GM23338 (cell line): ENCODE measurements around the gene HSPA12B. TPM values are rescaled to one million over a fixed set of nuclear protein-coding genes. Genes with fewer than 3 reads are reported as not detected.

ENCODE experiments used
- ATAC-seq: fragments of 200-7000 bp; cut with Tn5 transposase; 3 replicates; pipeline ENCODE4 v1.9.1; 2020
- DNase-seq: peaks from one replicate; pipeline ENCODE4 v3.0.0-alpha.2; 2015; ENCODE audit warnings: low spot score
- H2AFZ ChIP-seq: fragments of 200-600 bp; sonication (generic); 2 replicates; pipeline ENCODE4 v1.8.0; 2016; ENCODE audit warnings: antibody characterized with exemption, mild to moderate bottlenecking, moderate library complexity
- H3F3A ChIP-seq: fragments of 200-600 bp; sonication (generic); replicated peaks from 2 replicates; pipeline ENCODE4 v1.8.0; 2017; ENCODE audit warnings: antibody characterized with exemption, mixed run types, low read depth
- H3K27ac ChIP-seq: fragments of 200-600 bp; sonication (generic); 2 replicates; pipeline ENCODE4 v1.6.1; 2016; ENCODE audit warnings: low read depth
- H3K27me3 ChIP-seq: fragments of 200-600 bp; sonication (generic); 2 replicates; pipeline ENCODE4 v1.8.0; 2016; ENCODE audit warnings: mild to moderate bottlenecking, mixed run types, moderate library complexity; ENCODE audit not compliant: insufficient read depth
- H3K36me3 ChIP-seq: fragments of 200-600 bp; sonication (generic); 2 replicates; pipeline ENCODE4 v1.8.0; 2016; ENCODE audit warnings: mild to moderate bottlenecking; ENCODE audit not compliant: insufficient read depth
- H3K4me1 ChIP-seq: fragments of 200-600 bp; sonication (generic); 2 replicates; pipeline ENCODE4 v1.8.0; 2016; ENCODE audit warnings: mild to moderate bottlenecking, moderate library complexity; ENCODE audit not compliant: insufficient read depth
- H3K4me2 ChIP-seq: fragments of 200-600 bp; sonication (generic); 2 replicates; pipeline ENCODE4 v1.7.1; 2017; ENCODE audit warnings: mixed run types
- H3K4me3 ChIP-seq: fragments of 200-600 bp; sonication (generic); 2 replicates; pipeline ENCODE4 v1.6.1; 2016; ENCODE audit warnings: mixed run types
- H3K79me2 ChIP-seq: fragments of 200-600 bp; sonication (generic); replicated peaks from 2 replicates; pipeline ENCODE4 v1.8.0; 2017; ENCODE audit warnings: mild to moderate bottlenecking; ENCODE audit not compliant: insufficient read depth
- H3K9me2 ChIP-seq: fragments of 200-600 bp; sonication (generic); 2 replicates; pipeline ENCODE4 v1.8.0; 2017; ENCODE audit not compliant: insufficient read depth
- H4K20me1 ChIP-seq: fragments of 200-600 bp; sonication (generic); replicated peaks from 2 replicates; pipeline ENCODE4 v1.8.0; 2017; ENCODE audit warnings: mild to moderate bottlenecking; ENCODE audit not compliant: insufficient read depth
- H3K27ac Mint-ChIP-seq: 2 replicates; pipeline ENCODE4 v1.8.0; 2020; ENCODE audit warnings: inconsistent platforms, mild to moderate bottlenecking, moderate library complexity, mixed read lengths
- H3K27me3 Mint-ChIP-seq: 3 replicates; pipeline ENCODE4 v1.8.0; 2022; ENCODE audit warnings: low read depth, mild to moderate bottlenecking, moderate library complexity, mixed read lengths, inconsistent platforms; ENCODE audit not compliant: insufficient read depth, poor library complexity
- H3K36me3 Mint-ChIP-seq: 3 replicates; pipeline ENCODE4 v1.8.0; 2021; ENCODE audit warnings: low read depth, mild to moderate bottlenecking, inconsistent platforms, moderate library complexity, mixed read lengths
- H3K4me1 Mint-ChIP-seq: 3 replicates; pipeline ENCODE4 v1.8.0; 2020; ENCODE audit warnings: mild to moderate bottlenecking, inconsistent platforms, mixed read lengths
- H3K4me3 Mint-ChIP-seq: 3 replicates; pipeline ENCODE4 v1.8.0; 2021; ENCODE audit warnings: moderate library complexity, mild to moderate bottlenecking, inconsistent platforms, mixed read lengths
- H3K9me3 Mint-ChIP-seq: 3 replicates; pipeline ENCODE4 v1.8.0; 2020; ENCODE audit warnings: moderate library complexity, mild to moderate bottlenecking, inconsistent platforms, mixed read lengths
- CREB1 ChIP-seq: fragments of 250-450 bp; sonication (Bioruptor Pico); IDR thresholded peaks from 2 replicates; pipeline ENCODE4 v1.5.0; 2020; ENCODE audit warnings: low read depth, mild to moderate bottlenecking, moderate library complexity
- CTCF ChIP-seq, 2 experiments: fragments of 200-600 bp in 1 of 2; sonication (generic) in 1 of 2; conservative IDR thresholded peaks; 2 replicates each; pipeline versions ENCODE4 v1.5.1 to v1.6.1; 2016 to 2017; ENCODE audit warnings: antibody characterized with exemption in 2 of 2, low read depth in 2 of 2, mild to moderate bottlenecking in 2 of 2, moderate library complexity in 1 of 2
- ETS1 ChIP-seq: IDR thresholded peaks from 2 replicates; pipeline ENCODE4 v1.6.1; 2016; ENCODE audit warnings: antibody characterized with exemption
- EZH2 ChIP-seq: fragments of 200-600 bp; sonication (generic); IDR thresholded peaks from one replicate; pipeline ENCODE4 v1.8.0; 2017; ENCODE audit warnings: antibody characterized with exemption, mild to moderate bottlenecking, low read depth; ENCODE audit not compliant: unreplicated experiment
- EZH2phosphoT487 ChIP-seq: fragments of 200-600 bp; sonication (generic); IDR thresholded peaks from one replicate; pipeline ENCODE4 v1.8.1; 2018; ENCODE audit warnings: antibody characterized with exemption; ENCODE audit not compliant: unreplicated experiment
- JUNB ChIP-seq: IDR thresholded peaks from one replicate; pipeline ENCODE4 v1.6.1; 2016; ENCODE audit warnings: antibody characterized with exemption; ENCODE audit not compliant: unreplicated experiment
- NANOG ChIP-seq: IDR thresholded peaks from 2 replicates; pipeline ENCODE4 v1.6.1; 2016; ENCODE audit warnings: antibody characterized with exemption, borderline replicate concordance
- POLR2AphosphoS5 ChIP-seq: IDR thresholded peaks from 2 replicates; pipeline ENCODE4 v1.6.1; 2016; ENCODE audit warnings: antibody characterized with exemption, low read depth
- REST ChIP-seq: IDR thresholded peaks from one replicate; pipeline ENCODE4 v1.6.1; 2018; ENCODE audit warnings: antibody characterized with exemption; ENCODE audit not compliant: unreplicated experiment
- STAT1 ChIP-seq: IDR thresholded peaks from one replicate; pipeline ENCODE4 v1.6.1; 2016; ENCODE audit warnings: antibody characterized with exemption; ENCODE audit not compliant: unreplicated experiment
- ZNF114 ChIP-seq: fragments of 250-450 bp; sonication (Bioruptor Pico); IDR thresholded peaks from 2 replicates; pipeline ENCODE4 v1.5.0; 2020; ENCODE audit warnings: mild to moderate bottlenecking, moderate library complexity
- ZNF331 ChIP-seq: fragments of 250-450 bp; sonication (Bioruptor Pico); IDR thresholded peaks from 2 replicates; pipeline ENCODE4 v1.5.0; 2020; ENCODE audit warnings: low read depth, mild to moderate bottlenecking, moderate library complexity
- ZNF462 ChIP-seq: fragments of 250-450 bp; sonication (Bioruptor Pico); IDR thresholded peaks from 2 replicates; pipeline ENCODE4 v1.5.0; 2020; ENCODE audit warnings: mild to moderate bottlenecking, moderate library complexity
- polyA plus RNA-seq: library from polyadenylated mRNA; unstranded; fragments of >200 nt; fragmentation: Nextera tagmentation; extraction: Ambion mirVana; gene quantifications from 2 replicates; pipeline ENCODE4 v1.2.1, GENCODE V29; 2016
- total RNA-seq: library from RNA; depleted of rRNA; stranded (reverse); fragments of >200 nt; shearing (Covaris generic); gene quantifications from 2 replicates; pipeline ENCODE4 v1.2.3, GENCODE V29; 2014

The HSPA12B gene
- total and polyA plus RNA-seq, 2 experiments from 2014 or later, result 2.8 to 6.5 TPM

- H3K9me2 ChIP-seq, result no peaks in the 10 kb centered on the region
- H3F3A ChIP-seq, result no peaks in the 10 kb centered on the region
- Mint-ChIP-seq H3K27me3 (peaks cover 32% of the 10 kb centered on the region), H3K4me1 (peaks cover 19% of the 10 kb centered on the region), H3K4me3 (peak overlapping the region; percentile 41; the same call in 1 of the 3 replicates), H3K27ac (no peak overlapping the region), H3K9me3 (no peaks in the 10 kb centered on the region; the same call in 1 of the 3 replicates), H3K36me3 (no peaks in the 10 kb centered on the region; the same call in 2 of the 3 replicates)
- no peaks in the 10 kb centered on the region for H4K20me1 ChIP-seq
- H3K79me2 ChIP-seq, result no peaks in the 10 kb centered on the region
- no peaks in the 10 kb centered on the region for H3K36me3 ChIP-seq
- TF ChIP-seq NANOG, result no peak
- TF ChIP-seq JUNB, result no peak
- no peak for TF ChIP-seq ETS1
- no peak for TF ChIP-seq POLR2AphosphoS5
- TF ChIP-seq ZNF331 (CRISPR knock-in tag), result no peak
- TF ChIP-seq ZNF114 (CRISPR knock-in tag), result no peak
- no peak for TF ChIP-seq CTCF (conservative IDR thresholded peaks at IDR 0.05; ENCODE audit: low read depth in 2 of 2)
- no peak for TF ChIP-seq ZNF462
- no peak for TF ChIP-seq EZH2phosphoT487
- TF ChIP-seq STAT1, result no peak
- no peak for TF ChIP-seq REST
- no peak for TF ChIP-seq CREB1 (CRISPR knock-in tag)
- TF ChIP-seq EZH2, result no peak
- peaks cover 36% of the 10 kb centered on the region for H3K27me3 ChIP-seq
- H3K4me2 ChIP-seq, result peak overlapping the region; percentile 68
- peak overlapping the region; percentile 85 for H2AFZ ChIP-seq
- peak overlapping the region; percentile 61; the same call in 1 of the 2 replicates for H3K4me3 ChIP-seq
- H3K27ac ChIP-seq, result no peak overlapping the region
- H3K4me1 ChIP-seq, result peaks cover 13% of the 10 kb centered on the region
- peak; percentile 42 for ATAC-seq
- peak; percentile 54 for DNase-seq
Observed at GRCh38 chr20:3731944-3732326, 550 bp upstream of the HSPA12B start.
